Mesendoderm (in vitro differentiated cells): ENCODE results near the gene FLT1.

Source experiments
- DNase-seq: peaks from one replicate; pipeline ENCODE4 v3.0.0; 2013
- H2AK5ac ChIP-seq: 2 replicates; pipeline ENCODE4 v1.6.1; 2013; ENCODE audit warnings: low read length, inconsistent platforms
- H2BK120ac ChIP-seq: 2 replicates; pipeline ENCODE4 v1.6.1; 2013; ENCODE audit warnings: low read depth, mild to moderate bottlenecking, low read length, moderate library complexity, mixed read lengths
- H2BK15ac ChIP-seq: replicated peaks from 2 replicates; pipeline ENCODE4 v1.6.1; 2013; ENCODE audit warnings: low read depth, mild to moderate bottlenecking, moderate library complexity
- H2BK5ac ChIP-seq: 2 replicates; pipeline ENCODE4 v1.6.1; 2013; ENCODE audit warnings: low read length, inconsistent platforms
- H3K18ac ChIP-seq: 2 replicates; pipeline ENCODE4 v1.6.1; 2013; ENCODE audit warnings: mild to moderate bottlenecking, low read length, mixed read lengths
- H3K23ac ChIP-seq: one replicate; pipeline ENCODE4 v1.6.1; 2013; ENCODE audit warnings: low read length
- H3K27ac ChIP-seq: 2 replicates; pipeline ENCODE4 v1.5.1; 2013; ENCODE audit warnings: low read depth, mild to moderate bottlenecking, inconsistent platforms, low read length, moderate library complexity
- H3K27me3 ChIP-seq: 2 replicates; pipeline ENCODE4 v1.6.1; 2013; ENCODE audit warnings: low read length, control low read depth, mild to moderate bottlenecking, inconsistent platforms; ENCODE audit not compliant: insufficient read depth, poor library complexity
- H3K36me3 ChIP-seq: 2 replicates; pipeline ENCODE4 v1.6.1; 2013; ENCODE audit warnings: low read length, inconsistent platforms; ENCODE audit not compliant: control insufficient read depth, insufficient read depth
- H3K4ac ChIP-seq: one replicate; pipeline ENCODE4 v1.6.1; 2013; ENCODE audit warnings: low read depth, mild to moderate bottlenecking, low read length, moderate library complexity
- H3K4me1 ChIP-seq: 2 replicates; pipeline ENCODE4 v1.6.1; 2013; ENCODE audit warnings: low read depth, low read length, inconsistent platforms; ENCODE audit not compliant: control insufficient read depth
- H3K4me2 ChIP-seq: 2 replicates; pipeline ENCODE4 v1.6.1; 2013; ENCODE audit warnings: low read length
- H3K4me3 ChIP-seq: 2 replicates; pipeline ENCODE4 v1.5.1; 2013; ENCODE audit warnings: mild to moderate bottlenecking, low read length
- H3K56ac ChIP-seq: one replicate; pipeline ENCODE4 v1.6.1; 2013; ENCODE audit warnings: low read length
- H3K79me1 ChIP-seq: 2 replicates; pipeline ENCODE4 v1.6.1; 2013; ENCODE audit warnings: low read length, inconsistent platforms
- H3K79me2 ChIP-seq: 2 replicates; pipeline ENCODE4 v1.6.1; 2013; ENCODE audit warnings: mild to moderate bottlenecking, low read length; ENCODE audit not compliant: control insufficient read depth, insufficient read depth
- H3K9ac ChIP-seq: 2 replicates; pipeline ENCODE4 v1.6.1; 2013; ENCODE audit warnings: low read length, inconsistent platforms
- H4K5ac ChIP-seq: one replicate; pipeline ENCODE4 v1.6.1; 2013; ENCODE audit warnings: low read length
- H4K8ac ChIP-seq: one replicate; pipeline ENCODE4 v1.6.1; 2013; ENCODE audit warnings: low read depth, mild to moderate bottlenecking, control low read depth, low read length, moderate library complexity
- WGBS: extraction: QIAGEN DNeasy Blood & Tissue Kit; methylation state at CpG from one replicate; pipeline ENCODE4 v1.1.7; 2013; ENCODE audit warnings: low lambda C conversion rate, missing lambda C conversion rate; ENCODE audit not compliant: insufficient coverage; ENCODE audit errors: extremely low coverage; 5-methylcytosine and 5-hydroxymethylcytosine counted together

The FLT1 gene

GRCh38 chr13:28297341-28297740 is 197.6 kb downstream of the FLT1 start:
- Histone ChIP-seq H3K4me1 (peaks cover 7% of the 10 kb centered on the region), H3K27me3 (no peaks in the 10 kb centered on the region), H2BK120ac (no peak overlapping the region), H2AK5ac (no peak overlapping the region), H3K18ac (no peak overlapping the region), H3K4ac (no peak overlapping the region), H3K79me2 (no peaks in the 10 kb centered on the region), H3K79me1 (no peaks in the 10 kb centered on the region), H3K27ac (no peak overlapping the region), H3K23ac (no peak overlapping the region), H2BK15ac (no peak overlapping the region), H3K9ac (no peak overlapping the region), H3K4me2 (no peak overlapping the region), H3K56ac (no peak overlapping the region), H4K8ac (no peak overlapping the region), H3K4me3 (no peak overlapping the region), H3K36me3 (peaks cover 1% of the 10 kb centered on the region), H4K5ac (no peak overlapping the region), H2BK5ac (no peak overlapping the region)
- DNase-seq, result peak; percentile 85
- WGBS, result no CpG with 5 or more reads among the region's 3 CpGs

DNA sequence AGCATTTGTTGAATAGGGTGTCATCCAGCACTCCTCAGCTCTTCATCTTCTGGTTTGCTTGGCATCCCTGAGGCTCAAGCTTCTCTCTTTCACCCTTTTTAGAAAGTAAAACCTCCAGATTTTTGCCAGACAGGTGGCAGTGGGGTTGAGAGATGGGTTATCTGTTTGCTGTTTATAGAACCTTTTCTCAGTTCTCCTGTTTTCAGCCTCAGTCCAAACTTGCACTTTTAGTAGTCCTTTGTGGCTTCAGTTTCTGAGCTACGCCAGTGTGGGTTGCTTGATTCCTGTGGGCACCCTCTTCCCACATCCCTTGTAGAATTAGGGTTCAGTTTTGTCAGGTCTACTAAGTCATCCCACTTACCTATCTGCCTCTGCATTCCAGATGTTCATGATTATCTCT is 208.7 kb downstream of the FLT1 start:
- Histone ChIP-seq H4K8ac (no peak overlapping the region), H3K79me2 (no peaks in the 10 kb centered on the region), H3K4me1 (no peaks in the 10 kb centered on the region), H4K5ac (no peak overlapping the region), H3K9ac (no peak overlapping the region), H3K18ac (no peak overlapping the region), H2AK5ac (no peak overlapping the region), H3K4me3 (no peak overlapping the region), H3K4ac (no peak overlapping the region), H3K27me3 (no peaks in the 10 kb centered on the region), H2BK120ac (no peak overlapping the region), H3K36me3 (peaks cover 3% of the 10 kb centered on the region), H2BK15ac (no peak overlapping the region), H2BK5ac (no peak overlapping the region), H3K27ac (no peak overlapping the region), H3K4me2 (no peak overlapping the region), H3K79me1 (no peaks in the 10 kb centered on the region), H3K56ac (no peak overlapping the region), H3K23ac (no peak overlapping the region)
- WGBS, result no CpG with 5 or more reads among the region's 1 CpG
- no peak for DNase-seq

DNA sequence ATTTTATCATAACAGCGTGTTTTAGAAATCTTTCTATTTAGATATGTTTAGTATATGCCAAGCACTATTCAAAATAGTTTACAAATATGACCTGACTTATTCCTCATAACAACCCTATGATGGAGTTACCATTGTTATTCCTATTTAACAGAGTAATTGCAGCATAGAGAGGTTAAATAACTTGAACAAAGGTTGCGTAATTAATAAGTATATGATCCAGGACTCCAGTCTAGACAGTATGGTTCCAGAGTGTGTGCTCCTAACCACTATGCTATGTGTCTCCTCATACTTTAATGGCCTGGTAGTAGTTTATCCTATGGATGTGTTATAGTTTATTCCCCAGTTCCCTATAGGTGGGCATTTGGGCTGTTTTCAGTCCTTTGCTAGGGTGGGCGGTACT is 211.3 kb downstream of the FLT1 start:
- no peak overlapping the region for H3K4me2 ChIP-seq
- H3K18ac ChIP-seq, result no peak overlapping the region
- H2BK120ac ChIP-seq, result no peak overlapping the region
- H2AK5ac ChIP-seq, result no peak overlapping the region
- DNase-seq, result no peak
- WGBS, result 100% methylated on average over 1 of the region's 3 CpGs
- H3K27ac ChIP-seq, result no peak overlapping the region
- no peak overlapping the region for H4K8ac ChIP-seq
- no peaks in the 10 kb centered on the region for H3K79me1 ChIP-seq
- H3K27me3 ChIP-seq, result no peaks in the 10 kb centered on the region
- H3K9ac ChIP-seq, result no peak overlapping the region
- H3K4me1 ChIP-seq, result no peaks in the 10 kb centered on the region
- peaks cover 3% of the 10 kb centered on the region for H3K36me3 ChIP-seq
- H3K4me3 ChIP-seq, result no peak overlapping the region
- H2BK15ac ChIP-seq, result no peak overlapping the region
- no peak overlapping the region for H3K56ac ChIP-seq
- no peaks in the 10 kb centered on the region for H3K79me2 ChIP-seq
- no peak overlapping the region for H3K23ac ChIP-seq
- no peak overlapping the region for H3K4ac ChIP-seq
- H4K5ac ChIP-seq, result no peak overlapping the region
- H2BK5ac ChIP-seq, result no peak overlapping the region

DNA sequence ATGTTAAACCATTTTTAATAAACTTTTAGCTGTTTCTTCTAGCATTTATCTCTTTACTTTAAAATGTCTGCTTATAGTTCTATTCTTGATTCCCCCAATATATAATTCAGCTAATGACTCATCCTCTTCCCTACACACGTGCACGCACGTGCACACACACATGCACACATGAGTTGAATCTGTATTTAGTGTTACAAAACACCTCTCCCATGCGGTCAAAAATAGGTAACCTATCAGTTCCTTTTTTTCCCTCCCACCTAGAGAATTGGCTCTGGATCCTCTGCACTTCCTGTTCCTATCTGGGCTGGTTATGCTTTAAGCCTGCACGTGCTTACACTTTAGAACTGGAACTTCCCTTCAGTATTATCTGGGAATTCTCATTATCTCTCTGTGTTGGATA is 212.5 kb downstream of the FLT1 start:
- H3K36me3 ChIP-seq, result peaks cover 3% of the 10 kb centered on the region
- WGBS, result no CpG with 5 or more reads among the region's 5 CpGs
- H3K27me3 ChIP-seq, result no peaks in the 10 kb centered on the region
- H3K27ac ChIP-seq, result no peak overlapping the region
- no peak overlapping the region for H4K5ac ChIP-seq
- H3K56ac ChIP-seq, result no peak overlapping the region
- H3K79me2 ChIP-seq, result no peaks in the 10 kb centered on the region
- no peak overlapping the region for H2BK5ac ChIP-seq
- no peak overlapping the region for H2BK120ac ChIP-seq
- no peak overlapping the region for H3K4ac ChIP-seq
- H3K4me2 ChIP-seq, result no peak overlapping the region
- H3K23ac ChIP-seq, result no peak overlapping the region
- no peak overlapping the region for H3K18ac ChIP-seq
- H3K79me1 ChIP-seq, result no peaks in the 10 kb centered on the region
- no peak overlapping the region for H2AK5ac ChIP-seq
- H3K4me3 ChIP-seq, result no peak overlapping the region
- no peak for DNase-seq
- no peak overlapping the region for H4K8ac ChIP-seq
- no peak overlapping the region for H2BK15ac ChIP-seq
- no peak overlapping the region for H3K9ac ChIP-seq
- H3K4me1 ChIP-seq, result no peaks in the 10 kb centered on the region

DNA sequence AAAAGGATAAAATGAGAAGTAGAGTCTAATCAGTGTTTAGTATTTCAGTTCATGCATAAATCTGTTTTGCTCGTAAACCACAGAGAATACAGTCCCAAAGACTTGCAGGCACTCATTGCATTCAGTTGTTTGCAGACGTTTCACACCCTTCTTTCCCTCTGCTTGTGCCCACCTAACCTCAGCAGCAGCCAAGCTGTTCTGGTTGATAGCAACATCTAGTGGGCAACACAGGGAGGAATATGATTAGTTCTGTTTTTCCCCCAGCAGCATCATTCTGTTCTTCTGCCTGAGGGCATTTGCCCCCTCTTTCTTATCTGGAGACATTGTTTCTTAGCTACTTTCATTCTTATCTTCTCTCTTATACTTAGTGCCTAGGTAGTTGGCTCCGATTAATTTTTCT is 221.0 kb downstream of the FLT1 start:
- no peak overlapping the region for H2BK15ac ChIP-seq
- DNase-seq, result peak; percentile 67
- H3K79me2 ChIP-seq, result no peaks in the 10 kb centered on the region
- no peak overlapping the region for H2BK5ac ChIP-seq
- no peak overlapping the region for H3K4me3 ChIP-seq
- WGBS, result no CpG with 5 or more reads among the region's 3 CpGs
- no peaks in the 10 kb centered on the region for H3K79me1 ChIP-seq
- no peaks in the 10 kb centered on the region for H3K27me3 ChIP-seq
- no peak overlapping the region for H3K27ac ChIP-seq
- no peak overlapping the region for H4K8ac ChIP-seq
- H3K56ac ChIP-seq, result no peak overlapping the region
- no peak overlapping the region for H3K23ac ChIP-seq
- no peak overlapping the region for H3K18ac ChIP-seq
- H3K36me3 ChIP-seq, result peaks cover 4% of the 10 kb centered on the region
- H3K9ac ChIP-seq, result no peak overlapping the region
- no peak overlapping the region for H4K5ac ChIP-seq
- H3K4me2 ChIP-seq, result no peak overlapping the region
- no peak overlapping the region for H2AK5ac ChIP-seq
- no peak overlapping the region for H3K4ac ChIP-seq
- H2BK120ac ChIP-seq, result no peak overlapping the region
- H3K4me1 ChIP-seq, result no peaks in the 10 kb centered on the region

DNA sequence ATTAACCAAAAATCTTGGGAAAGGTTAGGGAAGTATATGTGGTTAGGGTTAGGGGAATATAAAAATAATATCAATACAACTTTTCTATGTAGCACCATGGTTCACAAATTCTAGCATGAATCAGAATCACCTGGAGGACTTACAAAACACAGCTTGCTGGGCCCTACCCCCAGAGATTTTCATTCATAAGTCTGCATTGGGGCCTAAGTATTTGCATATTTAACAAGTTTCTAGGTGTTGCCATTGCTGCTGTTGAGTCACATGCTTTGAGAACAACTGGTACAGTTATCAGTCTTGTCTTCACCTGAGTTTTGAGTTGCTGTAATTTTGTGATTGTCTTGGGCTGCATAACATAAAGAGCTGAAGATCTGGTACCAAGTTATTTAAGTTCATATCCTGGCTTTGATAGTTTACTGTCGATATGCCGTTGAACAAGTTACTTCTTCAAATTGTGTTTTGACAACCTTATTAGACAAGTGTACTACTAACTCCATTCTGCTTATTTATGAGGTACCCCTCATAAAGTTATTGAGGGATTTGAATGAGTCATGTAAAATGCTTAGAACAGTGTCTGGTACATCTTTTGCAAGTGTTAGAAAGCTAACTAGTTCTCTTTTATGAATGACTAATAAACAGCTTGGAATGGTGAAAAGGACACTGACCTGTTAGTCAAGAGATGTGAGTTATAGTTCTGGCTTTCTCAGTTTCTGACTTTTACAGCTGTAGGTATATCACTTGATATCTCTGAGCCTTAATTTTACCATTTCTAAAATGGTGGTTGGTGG is 223.7 kb downstream of the FLT1 start:
- no peak overlapping the region for H3K23ac ChIP-seq
- no peak overlapping the region for H3K4me3 ChIP-seq
- no peak for DNase-seq
- no peaks in the 10 kb centered on the region for H3K79me1 ChIP-seq
- H4K8ac ChIP-seq, result no peak overlapping the region
- no peak overlapping the region for H2BK15ac ChIP-seq
- no peak overlapping the region for H3K18ac ChIP-seq
- H3K9ac ChIP-seq, result no peak overlapping the region
- H3K27ac ChIP-seq, result no peak overlapping the region
- no peaks in the 10 kb centered on the region for H3K27me3 ChIP-seq
- H3K56ac ChIP-seq, result no peak overlapping the region
- no peak overlapping the region for H3K4ac ChIP-seq
- H2AK5ac ChIP-seq, result no peak overlapping the region
- no peak overlapping the region for H2BK120ac ChIP-seq
- H2BK5ac ChIP-seq, result no peak overlapping the region
- H3K4me1 ChIP-seq, result no peaks in the 10 kb centered on the region
- H3K4me2 ChIP-seq, result no peak overlapping the region
- H4K5ac ChIP-seq, result no peak overlapping the region
- H3K36me3 ChIP-seq, result peaks cover 5% of the 10 kb centered on the region
- WGBS, result no CpG with 5 or more reads among the region's 2 CpGs
- H3K79me2 ChIP-seq, result no peaks in the 10 kb centered on the region
